Breast epithelium (tissue), 4 donors: ENCODE data around the gene PDK2. TPM values are rescaled to one million over a fixed set of nuclear protein-coding genes. Genes with fewer than 3 reads are reported as not detected.
A peak's percentile ranks its signal among the peaks of the same experiment; 100 is the strongest.

Experiments
- DNase-seq, 2 donors: peaks; one replicate each; pipeline ENCODE4 v3.0.0-alpha.2; 2019; ENCODE audit warnings: low spot score in 2 of 2
- H3K27ac ChIP-seq, 2 donors: fragments of 200-600 bp; sonication (generic) in 1 of 2; one replicate each; pipeline ENCODE4 v1.5.1; 2016 to 2019; ENCODE audit warnings: mild to moderate bottlenecking in 1 of 2
- H3K27me3 ChIP-seq, 2 donors: fragments of 200-600 bp; sonication (generic) in 1 of 2; one replicate each; pipeline versions ENCODE4 v1.5.1 to v1.6.0; 2017 to 2019; ENCODE audit warnings: control low read depth in 1 of 2, mild to moderate bottlenecking in 1 of 2
- H3K36me3 ChIP-seq: fragments of 200-600 bp; one replicate; pipeline ENCODE4 v1.5.1; 2019
- H3K4me1 ChIP-seq, 2 donors: fragments of 200-600 bp; sonication (generic); one replicate each; pipeline ENCODE4 v1.5.1; 2016 to 2019; ENCODE audit warnings: control low read depth in 1 of 2
- H3K4me3 ChIP-seq, 3 donors: fragments of 200-600 bp; sonication (generic); 1 replicate in 2 of 3; 2 replicates in 1 of 3; pipeline ENCODE4 v1.5.1; 2016 to 2019; ENCODE audit warnings: mild to moderate bottlenecking in 3 of 3, moderate library complexity in 2 of 3
- H3K9me3 ChIP-seq, 2 donors: fragments of 200-600 bp; sonication (generic) in 1 of 2; one replicate each; pipeline ENCODE4 v1.5.1; 2016 to 2019; ENCODE audit warnings: control low read depth in 1 of 2
- CTCF ChIP-seq, 3 donors: fragments of 450-650 bp; IDR thresholded peaks; one replicate each; pipeline ENCODE4 v1.5.1; 2016 to 2017; ENCODE audit warnings: antibody characterized with exemption in 3 of 3, mild to moderate bottlenecking in 3 of 3, moderate library complexity in 3 of 3
- POLR2A ChIP-seq: fragments of 450-650 bp; IDR thresholded peaks from one replicate; pipeline ENCODE4 v1.6.1; 2016; ENCODE audit warnings: antibody characterized with exemption, mild to moderate bottlenecking, moderate library complexity
- POLR2AphosphoS5 ChIP-seq, 3 donors: sonication (generic); formaldehyde crosslinking; IDR thresholded peaks; one replicate each; pipeline ENCODE4 v1.6.1; 2017; ENCODE audit warnings: antibody characterized with exemption in 3 of 3
- intact Hi-C: fragments of 100-400 bp; cut with DNase I; formaldehyde crosslinking; loops from one replicate; pipeline ENCODE4 v1.15.1; 2023; ENCODE audit warnings: low total_unique reads
- total RNA-seq, 3 donors: library from RNA; depleted of rRNA; stranded (reverse); fragments of >200 nt; gene quantifications; one replicate each; pipeline ENCODE4 v1.1.0, GENCODE V29; 2016

Gene PDK2
- total RNA-seq, 3 donors from 2014 or later: 28.2 to 53.4 (median 30.5) TPM

- intact Hi-C loops: no loop called here
- H3K27ac ChIP-seq: peak overlapping the region; percentile 84 to 92
These were observed 481 bp downstream of the PDK2 start for GRCh38 chr17:50095626-50096037.

GRCh38 chr17:50096092-50096491, 941 bp downstream of the PDK2 start:
- no peaks in the 10 kb centered on the region for H3K27me3 ChIP-seq
- no peak for DNase-seq
- TF ChIP-seq CTCF (IDR thresholded peaks at IDR 0.05): no peak
- no peak for TF ChIP-seq POLR2A
- no peak for TF ChIP-seq POLR2AphosphoS5 (IDR thresholded peaks at IDR 0.05)
- H3K4me1 ChIP-seq: peaks cover 0 to 10% of the 10 kb centered on the region in 2 donors
- no peaks in the 10 kb centered on the region for H3K36me3 ChIP-seq
- no peaks in the 10 kb centered on the region for H3K9me3 ChIP-seq
- H3K27ac ChIP-seq: peak overlapping the region; percentile 84 to 92
- intact Hi-C loops: no loop called here
- H3K4me3 ChIP-seq: peak overlapping the region; percentile 84 to 99 (median 98)

More at GRCh38 chr17:50095626-50096037, 481 bp downstream of the PDK2 start:
- Histone ChIP-seq H3K27me3 (no peaks in the 10 kb centered on the region), H3K4me3 (peak overlapping the region; percentile 84 to 99 (median 98)), H3K4me1 (peaks cover 0 to 10% of the 10 kb centered on the region in 2 donors), H3K36me3 (no peaks in the 10 kb centered on the region), H3K9me3 (no peaks in the 10 kb centered on the region)
- TF ChIP-seq CTCF (IDR thresholded peaks at IDR 0.05): no peak
- TF ChIP-seq POLR2AphosphoS5 (IDR thresholded peaks at IDR 0.05): no peak
- no peak for TF ChIP-seq POLR2A
- DNase-seq: no peak

GRCh38 chr17:50096758-50097157, 1.6 kb downstream of the PDK2 start:
- H3K4me1 ChIP-seq: peaks cover 0 to 10% of the 10 kb centered on the region in 2 donors
- no peaks in the 10 kb centered on the region for H3K27me3 ChIP-seq
- peak overlapping the region in 2 of 3 donors; percentile 98 to 99 for H3K4me3 ChIP-seq
- no peak for DNase-seq
- TF ChIP-seq POLR2A (no peak), POLR2AphosphoS5 (IDR thresholded peaks at IDR 0.05) (no peak), CTCF (IDR thresholded peaks at IDR 0.05) (no peak)
- intact Hi-C loops: no loop called here
- no peaks in the 10 kb centered on the region for H3K9me3 ChIP-seq
- peak overlapping the region in 1 of 2 donors; percentile 84 for H3K27ac ChIP-seq
- H3K36me3 ChIP-seq: no peaks in the 10 kb centered on the region

- H3K9me3 ChIP-seq: no peaks in the 10 kb centered on the region
- no peak overlapping the region for H3K4me3 ChIP-seq
- no peak for DNase-seq
- peaks cover 0 to 10% of the 10 kb centered on the region in 2 donors for H3K4me1 ChIP-seq
- intact Hi-C loops: no loop called here
- no peaks in the 10 kb centered on the region for H3K36me3 ChIP-seq
- H3K27ac ChIP-seq: no peak overlapping the region
- H3K27me3 ChIP-seq: no peaks in the 10 kb centered on the region
- TF ChIP-seq POLR2A: no peak
- no peak for TF ChIP-seq CTCF (IDR thresholded peaks at IDR 0.05)
- no peak for TF ChIP-seq POLR2AphosphoS5 (IDR thresholded peaks at IDR 0.05)
These were observed 2.3 kb downstream of the PDK2 start for GRCh38 chr17:50097455-50097854.

GRCh38 chr17:50097926-50098325, 2.8 kb downstream of the PDK2 start:
- Histone ChIP-seq H3K27me3 (no peaks in the 10 kb centered on the region), H3K4me3 (no peak overlapping the region), H3K9me3 (no peaks in the 10 kb centered on the region), H3K4me1 (peaks cover 0 to 10% of the 10 kb centered on the region in 2 donors), H3K36me3 (no peaks in the 10 kb centered on the region), H3K27ac (no peak overlapping the region)
- intact Hi-C loops: no loop called here
- TF ChIP-seq POLR2AphosphoS5 (IDR thresholded peaks at IDR 0.05) (no peak), CTCF (IDR thresholded peaks at IDR 0.05) (no peak), POLR2A (no peak)
- DNase-seq: no peak
